Kidney capillary endothelial cell (primary cell): ENCODE results near the gene AP5B1.

Source experiments
- DNase-seq: peaks from one replicate; pipeline ENCODE4 v3.0.0-alpha.2; 2018; ENCODE audit warnings: low spot score

Gene AP5B1

GRCh38 chr11:65780770-65781151, at the start of gene AP5B1:
TSS of gene AP5B1 (minus strand) at chr11:65780976. CDS start at chr11:65780591, 385 bp downstream.
- DNase-seq, result peak; percentile 53

GRCh38 chr11:65829459-65829858, 48.7 kb upstream of the AP5B1 start:
- DNase-seq, result no peak

GRCh38 chr11:65826984-65827735, 46.4 kb upstream of the AP5B1 start:
- DNase-seq, result no peak

GRCh38 chr11:65822776-65823528, 42.2 kb upstream of the AP5B1 start:
- no peak for DNase-seq

GRCh38 chr11:65821107-65821506, 40.3 kb upstream of the AP5B1 start:
- no peak for DNase-seq

GRCh38 chr11:65817835-65818680, 37.3 kb upstream of the AP5B1 start:
- DNase-seq, result peak; percentile 88

- no peak for DNase-seq
These were observed 36.6 kb upstream of the AP5B1 start for GRCh38 chr11:65817312-65817834.

- no peak for DNase-seq
These were observed 35.9 kb upstream of the AP5B1 start for GRCh38 chr11:65816696-65817095.

GRCh38 chr11:65814986-65815565, 34.3 kb upstream of the AP5B1 start:
- DNase-seq, result no peak

GRCh38 chr11:65814131-65814985, 33.6 kb upstream of the AP5B1 start:
- DNase-seq, result no peak

GRCh38 chr11:65811764-65812475, 31.1 kb upstream of the AP5B1 start:
- DNase-seq, result no peak

GRCh38 chr11:65810046-65810868, 29.5 kb upstream of the AP5B1 start:
- no peak for DNase-seq

- DNase-seq, result no peak
These were observed 28.7 kb upstream of the AP5B1 start for GRCh38 chr11:65809496-65809895.

- DNase-seq, result no peak
These were observed 28.1 kb upstream of the AP5B1 start for GRCh38 chr11:65808744-65809341.

GRCh38 chr11:65806979-65807378, 26.2 kb upstream of the AP5B1 start:
- no peak for DNase-seq

- DNase-seq, result no peak
These were observed 23.2 kb upstream of the AP5B1 start for GRCh38 chr11:65803797-65804492.

- no peak for DNase-seq
These were observed 22.1 kb upstream of the AP5B1 start for GRCh38 chr11:65802841-65803240.
